Activated CD4-positive, alpha-beta T cell treated with anti-CD3 and anti-CD28 coated beads, Interleukin-2, amount 50 U/mL, for 4 hours (primary cell): ENCODE measurements around the gene ZNF787.
"Not testable (repeated sequence)": the region's sequence is repeated elsewhere in the genome, so short reads cannot be mapped to it uniquely, and the experiment has no call there.

ENCODE experiments used
- DNase-seq, 2 experiments: peaks; one replicate each; pipeline ENCODE4 v3.0.0-alpha.2; 2020

The ZNF787 gene

GRCh38 chr19:56121180-56122167 is at the start of gene ZNF787:
TSS of gene ZNF787 (minus strand) at chr19:56121295. CDS start at chr19:56103217, 18,078 bp downstream.
- DNase-seq, result peak; percentile 96

- no peak for DNase-seq
Observed at GRCh38 chr19:56170261-56170660, 49.2 kb upstream of the ZNF787 start.

GRCh38 chr19:56167064-56167578 is 46.0 kb upstream of the ZNF787 start:
- DNase-seq, result no peak

GRCh38 chr19:56163097-56163496 is 42.0 kb upstream of the ZNF787 start:
- DNase-seq, result no peak

GRCh38 chr19:56162258-56162657 is 41.2 kb upstream of the ZNF787 start:
- DNase-seq, result no peak

GRCh38 chr19:56161534-56161933 is 40.4 kb upstream of the ZNF787 start:
- no peak for DNase-seq

GRCh38 chr19:56159622-56160271 is 38.7 kb upstream of the ZNF787 start:
- no peak for DNase-seq

GRCh38 chr19:56159009-56159559 is 38.0 kb upstream of the ZNF787 start:
- no peak for DNase-seq

GRCh38 chr19:56158170-56158757 is 37.2 kb upstream of the ZNF787 start:
- no peak for DNase-seq

- DNase-seq, result no peak
Observed at GRCh38 chr19:56156768-56157167, 35.7 kb upstream of the ZNF787 start.

GRCh38 chr19:56155124-56155687 is 34.1 kb upstream of the ZNF787 start:
- no peak for DNase-seq

- DNase-seq, result no peak
Observed at GRCh38 chr19:56153507-56153906, 32.4 kb upstream of the ZNF787 start.

- no peak for DNase-seq
Observed at GRCh38 chr19:56152644-56153043, 31.5 kb upstream of the ZNF787 start.

GRCh38 chr19:56150358-56150757 is 29.3 kb upstream of the ZNF787 start:
- no peak for DNase-seq

GRCh38 chr19:56149656-56150038 is 28.6 kb upstream of the ZNF787 start:
- DNase-seq, result no peak

GRCh38 chr19:56148955-56149655 is 28.0 kb upstream of the ZNF787 start:
- not testable (repeated sequence) for DNase-seq

GRCh38 chr19:56148096-56148495 is 27.0 kb upstream of the ZNF787 start:
- no peak for DNase-seq

- no peak for DNase-seq
Observed at GRCh38 chr19:56147307-56147706, 26.2 kb upstream of the ZNF787 start.

- no peak for DNase-seq
Observed at GRCh38 chr19:56146904-56147303, 25.8 kb upstream of the ZNF787 start.

GRCh38 chr19:56145698-56146097 is 24.6 kb upstream of the ZNF787 start:
- DNase-seq, result no peak

- no peak for DNase-seq
Observed at GRCh38 chr19:56144831-56145230, 23.7 kb upstream of the ZNF787 start.

- no peak for DNase-seq
Observed at GRCh38 chr19:56144376-56144775, 23.3 kb upstream of the ZNF787 start.
